H1 (cell line): ENCODE results near the gene COMT. TPM values are rescaled to one million over a fixed set of nuclear protein-coding genes. Genes with fewer than 3 reads are reported as not detected.

ENCODE experiments used
- CTCF ChIA-PET: fragments of 300-600 bp; sonication (Branson Sonifier 250); formaldehyde crosslinking; loops from one replicate; lab custom pipeline; 2021; ENCODE audit not compliant: partially characterized antibody; lab: Charles Lee
- POLR2A ChIA-PET: fragments of 300-600 bp; sonication (Branson Sonifier 250); formaldehyde crosslinking; loops from one replicate; lab custom pipeline; 2021; ENCODE audit warnings: inconsistent platforms; ENCODE audit not compliant: partially characterized antibody; lab: Charles Lee
- DNase-seq, 2 experiments: peaks; one replicate each; pipeline versions ENCODE4 v3.0.0 to v3.0.0-alpha.2; 2010 to 2022; ENCODE audit warnings: low spot score in 2 of 2, low read depth in 1 of 2, mixed read lengths in 1 of 2
- FAIRE-seq: peaks from 2 replicates; lab custom pipeline; 2011; peaks lifted over from hg19 to GRCh38; lab: Jason Lieb, UNC
- H2AFZ ChIP-seq: 2 replicates; pipeline ENCODE4 v1.8.1; 2012; ENCODE audit warnings: low read length, inconsistent platforms
- H2AK5ac ChIP-seq: 2 replicates; pipeline ENCODE4 v1.6.1; 2013; ENCODE audit warnings: low read depth, low read length
- H2BK120ac ChIP-seq: replicated peaks from 2 replicates; pipeline ENCODE3; 2013; ENCODE audit warnings: low read depth, low read length, inconsistent platforms
- H2BK12ac ChIP-seq: 2 replicates; pipeline ENCODE4 v1.6.1; 2013; ENCODE audit warnings: low read depth, low read length
- H2BK15ac ChIP-seq: 2 replicates; pipeline ENCODE4 v1.6.1; 2013; ENCODE audit warnings: low read length
- H2BK20ac ChIP-seq: 2 replicates; pipeline ENCODE4 v1.6.1; 2013; ENCODE audit warnings: low read length
- H2BK5ac ChIP-seq: 2 replicates; pipeline ENCODE4 v1.6.1; 2013; ENCODE audit warnings: low read depth, low read length
- H3K14ac ChIP-seq: 2 replicates; pipeline ENCODE4 v1.6.1; 2013; ENCODE audit warnings: inconsistent platforms; ENCODE audit not compliant: insufficient read length
- H3K18ac ChIP-seq: 2 replicates; pipeline ENCODE4 v1.6.1; 2013; ENCODE audit warnings: low read length; ENCODE audit errors: extremely low read depth
- H3K23ac ChIP-seq: 2 replicates; pipeline ENCODE4 v1.6.1; 2013; ENCODE audit warnings: inconsistent platforms; ENCODE audit not compliant: insufficient read length
- H3K23me2 ChIP-seq: 2 replicates; pipeline ENCODE4 v1.6.1; 2013; ENCODE audit warnings: low read depth, low read length
- H3K27ac ChIP-seq: 2 replicates; pipeline ENCODE4 v1.6.1; 2011; ENCODE audit warnings: low read depth, low read length, inconsistent platforms
- H3K27me3 ChIP-seq, 4 experiments: replicated peaks in 1 of 4; 1 replicate in 1 of 4; 2 replicates in 3 of 4; pipeline versions ENCODE4 v1.6.1 to v1.8.1; 2011 to 2013; ENCODE audit warnings: low read length in 3 of 4, mild to moderate bottlenecking in 3 of 4, inconsistent platforms in 2 of 4, mixed read lengths in 2 of 4, moderate library complexity in 1 of 4; ENCODE audit not compliant: control insufficient read depth in 3 of 4, insufficient read depth in 3 of 4; ENCODE audit errors: extremely low read depth in 1 of 4
- H3K36me3 ChIP-seq, 4 experiments: 2 replicates each; pipeline versions ENCODE4 v1.6.1 to v1.8.1; 2011 to 2013; ENCODE audit warnings: mild to moderate bottlenecking in 4 of 4, low read length in 3 of 4, moderate library complexity in 2 of 4, control low read depth in 1 of 4, inconsistent platforms in 1 of 4; ENCODE audit not compliant: insufficient read depth in 4 of 4, control insufficient read depth in 2 of 4
- H3K4ac ChIP-seq: replicated peaks from 2 replicates; pipeline ENCODE3; 2013; ENCODE audit warnings: low read length, low read depth, mixed read lengths, inconsistent platforms; ENCODE audit not compliant: insufficient read length
- H3K4me1 ChIP-seq, 4 experiments: replicated peaks in 1 of 4; 1 replicate in 1 of 4; 2 replicates in 3 of 4; pipeline versions ENCODE4 v1.6.1 to v1.8.1; 2011 to 2013; ENCODE audit warnings: low read length in 3 of 4, inconsistent platforms in 2 of 4, mixed read lengths in 1 of 4; ENCODE audit not compliant: insufficient read depth in 4 of 4, control insufficient read depth in 3 of 4
- H3K4me2 ChIP-seq, 2 experiments: 2 replicates each; pipeline versions ENCODE4 v1.6.1 to v1.8.1; 2011 to 2013; ENCODE audit warnings: low read depth in 2 of 2, low read length in 2 of 2, control low read depth in 1 of 2, inconsistent platforms in 1 of 2, mild to moderate bottlenecking in 1 of 2; ENCODE audit not compliant: insufficient read depth in 1 of 2
- H3K4me3 ChIP-seq, 4 experiments: fragments of 200-600, 300-600 bp in 1 of 4; sonication (generic), shearing (Covaris generic), sonication (Bioruptor Twin) in 1 of 4; 2 replicates each; pipeline versions ENCODE4 v1.5.1 to v1.8.1; 2011 to 2016; ENCODE audit warnings: low read length in 4 of 4, low read depth in 3 of 4, control low read depth in 2 of 4, inconsistent platforms in 2 of 4, mild to moderate bottlenecking in 2 of 4, mixed read lengths in 1 of 4, moderate library complexity in 1 of 4; ENCODE audit not compliant: insufficient read depth in 2 of 4; ENCODE audit errors: extremely low read depth in 1 of 4
- H3K56ac ChIP-seq: replicated peaks from 2 replicates; pipeline ENCODE3; 2013; ENCODE audit warnings: low read depth, mild to moderate bottlenecking, mixed read lengths, low read length, inconsistent platforms; ENCODE audit not compliant: insufficient read length
- H3K79me1 ChIP-seq: 2 replicates; pipeline ENCODE4 v1.6.1; 2013; ENCODE audit warnings: low read depth, low read length, control low read depth
- H3K79me2 ChIP-seq, 2 experiments: 2 replicates each; pipeline versions ENCODE4 v1.6.1 to v1.8.1; 2012 to 2013; ENCODE audit warnings: low read length in 2 of 2, mild to moderate bottlenecking in 2 of 2, inconsistent platforms in 1 of 2; ENCODE audit not compliant: insufficient read depth in 2 of 2, control insufficient read depth in 1 of 2
- H3K9ac ChIP-seq, 4 experiments: replicated peaks in 1 of 4; 1 replicate in 1 of 4; 2 replicates in 3 of 4; pipeline versions ENCODE4 v1.6.1 to v1.8.1; 2011 to 2013; ENCODE audit warnings: low read depth in 3 of 4, low read length in 3 of 4, control low read depth in 2 of 4, mild to moderate bottlenecking in 2 of 4, moderate library complexity in 2 of 4, inconsistent platforms in 1 of 4; ENCODE audit errors: extremely low read depth in 1 of 4
- H3K9me3 ChIP-seq, 2 experiments: 2 replicates each; pipeline versions ENCODE4 v1.6.1 to v1.8.1; 2012 to 2013; ENCODE audit warnings: mild to moderate bottlenecking in 2 of 2, moderate library complexity in 2 of 2, control low read depth in 1 of 2, inconsistent platforms in 1 of 2, low read depth in 1 of 2, low read length in 1 of 2, mixed read lengths in 1 of 2; ENCODE audit not compliant: insufficient read depth in 2 of 2
- H4K20me1 ChIP-seq, 2 experiments: replicated peaks in 1 of 2; 2 replicates each; pipeline versions ENCODE3 to v1.8.1; 2011 to 2013; ENCODE audit warnings: inconsistent platforms in 2 of 2, low read length in 2 of 2, mild to moderate bottlenecking in 1 of 2; ENCODE audit not compliant: insufficient read depth in 2 of 2, control insufficient read depth in 1 of 2
- H4K5ac ChIP-seq: 2 replicates; pipeline ENCODE4 v1.6.1; 2013; ENCODE audit warnings: low read length, low read depth, mixed read lengths, inconsistent platforms; ENCODE audit not compliant: insufficient read length
- H4K8ac ChIP-seq: 2 replicates; pipeline ENCODE4 v1.8.0; 2013; ENCODE audit warnings: mild to moderate bottlenecking, moderate library complexity, low read length, inconsistent platforms; ENCODE audit not compliant: insufficient read depth; ENCODE audit errors: extremely low read depth
- H4K91ac ChIP-seq: replicated peaks from 2 replicates; pipeline ENCODE3; 2013; ENCODE audit warnings: low read length, mixed read lengths, inconsistent platforms; ENCODE audit not compliant: insufficient read length
- BCL11A ChIP-seq, 2 experiments: IDR thresholded peaks; one replicate each; pipeline ENCODE4 v1.6.1; 2011; ENCODE audit warnings: low read depth in 2 of 2, low read length in 2 of 2, mild to moderate bottlenecking in 2 of 2
- CTBP2 ChIP-seq: IDR thresholded peaks from 2 replicates; pipeline ENCODE4 v1.7.0; 2011; ENCODE audit warnings: borderline replicate concordance, mild to moderate bottlenecking, moderate library complexity, mixed read lengths, low read length; ENCODE audit not compliant: insufficient read depth, insufficient read length
- EZH2 ChIP-seq: fragments of 200-600 bp; sonication (generic); IDR thresholded peaks from 2 replicates; pipeline ENCODE4 v1.7.1; 2012; ENCODE audit warnings: low read depth, mild to moderate bottlenecking, moderate library complexity, low read length, inconsistent platforms; ENCODE audit not compliant: severe bottlenecking
- RNF2 ChIP-seq: fragments of 200-900, 300-1000 bp; sonication (generic); IDR thresholded peaks from 2 replicates; pipeline ENCODE4 v1.7.1; 2016; ENCODE audit warnings: borderline replicate concordance, low read depth, mild to moderate bottlenecking, antibody characterized with exemption, low read length; ENCODE audit not compliant: poor library complexity, severe bottlenecking; ENCODE audit errors: missing control alignments
- SIX5 ChIP-seq: IDR thresholded peaks from 2 replicates; pipeline ENCODE4 v1.6.1; 2011; ENCODE audit warnings: mild to moderate bottlenecking, low read depth, low read length
- SP1 ChIP-seq: IDR thresholded peaks from 2 replicates; pipeline ENCODE4 v1.6.1; 2011; ENCODE audit warnings: low read depth, low read length
- YY1 ChIP-seq: IDR thresholded peaks from 2 replicates; pipeline ENCODE4 v1.6.1; 2011; ENCODE audit warnings: low read depth, mild to moderate bottlenecking, low read length
- WGBS, 2 experiments: shearing (Covaris generic) in 1 of 2; methylation state at CpG; one replicate each; pipeline versions ENCODE4 v1.1.6 to v1.1.7; 2013 to 2015; ENCODE audit warnings: low lambda C conversion rate in 2 of 2, mixed read lengths in 2 of 2, inconsistent platforms in 1 of 2, low coverage in 1 of 2, missing lambda C conversion rate in 1 of 2; ENCODE audit not compliant: insufficient replicate concordance in 2 of 2, insufficient coverage in 1 of 2, insufficient read length in 1 of 2; ENCODE audit errors: extremely low coverage in 1 of 2, missing lambda C conversion rate in 1 of 2; 5-methylcytosine and 5-hydroxymethylcytosine counted together
- polyA plus RNA-seq, 7 experiments: library from polyadenylated mRNA; depleted of rRNA in 3 of 7; stranded (reverse) in 5 of 7; unstranded in 2 of 7; fragments of >200 nt in 5 of 7; fragments of 200-250 nt in 2 of 7; gene quantifications; 1 replicate in 5 of 7; 2 replicates in 1 of 7; 4 replicates in 1 of 7; pipeline versions ENCODE4 v1.2.1 to v1.2.3, GENCODE V29; 2011 to 2013; ENCODE audit warnings: missing spikeins in 2 of 7, mixed read lengths in 2 of 7
- total RNA-seq: library from RNA; stranded (reverse); fragmentation: NEBNext Ultra II Directional; extraction: Animal tissue kit (Norgen Biotek cat#: 25700); gene quantifications from 2 replicates; pipeline ENCODE4 v1.2.1, GENCODE V29; 2021
- TF ChIP-seq, protein P1 (sequence below): IDR thresholded peaks from 2 replicates; pipeline ENCODE4 v1.6.1; 2011; ENCODE audit warnings: low read depth, mild to moderate bottlenecking, low read length; ENCODE audit not compliant: insufficient read depth

COMT gene
- total and polyA plus RNA-seq, 2 of the 8 experiments (the other 6 are each of a cell fraction or from before 2014, with no cell fraction given): 15.2 to 33.7 TPM

DNA sequence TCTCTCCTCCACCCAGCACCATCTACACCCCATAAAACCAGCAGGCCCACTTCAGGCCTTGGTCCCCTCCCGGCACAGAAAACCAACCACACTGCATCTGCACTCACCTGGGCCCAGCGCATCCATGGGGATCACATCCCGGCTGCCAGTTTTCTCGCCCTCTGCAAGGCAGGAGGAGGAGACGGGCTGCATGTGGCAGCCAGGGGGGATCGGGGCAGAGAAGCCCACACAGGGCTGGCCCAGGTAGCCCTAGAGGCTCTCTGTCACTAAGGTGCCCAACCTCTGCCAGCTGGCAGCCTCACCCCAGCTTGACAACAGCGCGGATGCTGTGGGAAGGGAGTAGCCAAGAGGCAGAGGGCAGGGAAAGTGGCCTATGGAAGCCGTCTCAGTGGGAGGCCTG is 30.7 kb downstream of the COMT start:
- Histone ChIP-seq H2BK20ac (no peak overlapping the region), H2AFZ (no peak overlapping the region), H2BK15ac (no peak overlapping the region), H2AK5ac (no peak overlapping the region), H4K20me1 (peaks cover 11 to 14% of the 10 kb centered on the region in 2 experiments), H3K36me3 (peaks cover 8 to 24% (median 12%) of the 10 kb centered on the region in 4 experiments; a peak in 6 of 8 replicates), H3K14ac (no peak overlapping the region), H3K4me1 (peaks cover 3 to 15% (median 13%) of the 10 kb centered on the region in 4 experiments; a peak in 6 of 7 replicates), H3K79me2 (no peaks in the 10 kb centered on the region), H3K27ac (no peak overlapping the region), H3K56ac (no peak overlapping the region), H3K79me1 (no peaks in the 10 kb centered on the region), H3K9ac (no peak overlapping the region), H3K18ac (no peak overlapping the region), H3K27me3 (no peaks in the 10 kb centered on the region), H4K8ac (no peak overlapping the region), H3K4me2 (no peak overlapping the region), H3K4me3 (no peak overlapping the region), H3K4ac (no peak overlapping the region), H4K5ac (no peak overlapping the region), H2BK120ac (no peak overlapping the region), H4K91ac (no peak overlapping the region), H2BK5ac (no peak overlapping the region), H3K9me3 (no peaks in the 10 kb centered on the region), H3K23me2 (no peaks in the 10 kb centered on the region; the same call in 1 of the 2 replicates), H3K23ac (no peak overlapping the region), H2BK12ac (no peak overlapping the region)
- DNase-seq (no peak), FAIRE-seq (no peak)
- ChIA-PET CTCF (interaction anchor here (0.6 to 16.2 kb wide), 15 partner anchors 9 to 817 kb away, joined by 3 to 369 read pairs (median 4); partner anchors contain the start of gene TRMT2A), POLR2A (interaction anchor here (0.9 to 4.2 kb wide), 10 partner anchors 9 to 154 kb away, joined by 3 to 17 read pairs (median 6); partner anchors contain the start of genes RANBP1 and TANGO2)
- WGBS, 2 experiments: 93% methylated on average over 8 of the region's 9 CpGs; no CpG with 5 or more reads in 1 of the 2 experiments
- TF ChIP-seq, protein P1, sequence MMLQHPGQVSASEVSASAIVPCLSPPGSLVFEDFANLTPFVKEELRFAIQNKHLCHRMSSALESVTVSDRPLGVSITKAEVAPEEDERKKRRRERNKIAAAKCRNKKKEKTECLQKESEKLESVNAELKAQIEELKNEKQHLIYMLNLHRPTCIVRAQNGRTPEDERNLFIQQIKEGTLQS: no peak
- no peak for TF ChIP-seq YY1
- no peak for TF ChIP-seq SIX5
- TF ChIP-seq EZH2: no peak
- no peak for TF ChIP-seq CTBP2
- no peak for TF ChIP-seq BCL11A (IDR thresholded peaks at IDR 0.05; ENCODE audit: low read depth in 2 of 2, low read length in 2 of 2)
- no peak for TF ChIP-seq SP1
- TF ChIP-seq RNF2: no peak
